NB4 (cell line): ENCODE data around the gene CDYL.
"Not testable (repeated sequence)": the region's sequence is repeated elsewhere in the genome, so short reads cannot be mapped to it uniquely, and the experiment has no call there.

ENCODE experiments used
- CTCF ChIP-seq: IDR thresholded peaks from one replicate; pipeline ENCODE4 v1.5.1; 2012; ENCODE audit warnings: low read depth, low read length
- POLR2A ChIP-seq: IDR thresholded peaks from 2 replicates; pipeline ENCODE4 v1.6.1; 2011; ENCODE audit warnings: mild to moderate bottlenecking; ENCODE audit not compliant: insufficient read length; ENCODE audit errors: extremely low read depth

- not testable (repeated sequence) for TF ChIP-seq CTCF, POLR2A
Measured at GRCh38 chr6:4852186-4852585, 76.0 kb downstream of the CDYL start.
